ENCODE data around the gene HAND2.
A peak's percentile ranks its signal among the peaks of the same experiment; 100 is the strongest.

Gene HAND2

GRCh38 chr4:173490817-173491528 is 39.1 kb downstream of the HAND2 start:
- Histone ChIP-seq H4K20me1 (ENCODE audit: insufficient read depth, low read length) (no peaks in the 10 kb centered on the region), H3K4me3 (ENCODE audit: low read length) (no peak overlapping the region), H3K4me2 (ENCODE audit: low read length) (no peak overlapping the region), H2AFZ (ENCODE audit: low read depth, low read length) (0 out of 2 replicates have a peak overlapping the region, but pooled peaks have one; percentile 8), H3K9me3 (ENCODE audit: insufficient read depth, low read length) (no peaks in the 10 kb centered on the region), H3K27ac (ENCODE audit: low read length) (no peak overlapping the region), H3K79me2 (ENCODE audit: low read length) (no peaks in the 10 kb centered on the region), H3K9ac (ENCODE audit: low read length) (no peak overlapping the region), H3K4me1 (ENCODE audit: low read length) (peaks cover 12% of the 10 kb centered on the region), H3K27me3 (ENCODE audit: low read depth, low read length) (no peaks in the 10 kb centered on the region), H3K36me3 (replicated peaks; ENCODE audit: low read depth, low read length) (no peaks in the 10 kb centered on the region)
- TF ChIP-seq CTCF (IDR thresholded peaks at IDR 0.05; ENCODE audit: low read depth, low read length) (no peak), EZH2phosphoT487 (IDR thresholded peaks at IDR 0.05; ENCODE audit: low read depth) (no peak)

GRCh38 chr4:173490256-173490655 is 39.8 kb downstream of the HAND2 start:
- Histone ChIP-seq H3K4me3 (ENCODE audit: low read length) (no peak overlapping the region), H3K79me2 (ENCODE audit: low read length) (no peaks in the 10 kb centered on the region), H2AFZ (ENCODE audit: low read depth, low read length) (0 out of 2 replicates have a peak overlapping the region, but pooled peaks have one; percentile 8), H4K20me1 (ENCODE audit: insufficient read depth, low read length) (no peaks in the 10 kb centered on the region), H3K36me3 (replicated peaks; ENCODE audit: low read depth, low read length) (no peaks in the 10 kb centered on the region), H3K27ac (ENCODE audit: low read length) (no peak overlapping the region), H3K27me3 (ENCODE audit: low read depth, low read length) (no peaks in the 10 kb centered on the region), H3K4me2 (ENCODE audit: low read length) (no peak overlapping the region), H3K4me1 (ENCODE audit: low read length) (peaks cover 12% of the 10 kb centered on the region), H3K9ac (ENCODE audit: low read length) (no peak overlapping the region), H3K9me3 (ENCODE audit: insufficient read depth, low read length) (no peaks in the 10 kb centered on the region)
- TF ChIP-seq EZH2phosphoT487 (IDR thresholded peaks at IDR 0.05; ENCODE audit: low read depth) (no peak), CTCF (IDR thresholded peaks at IDR 0.05; ENCODE audit: low read depth, low read length) (no peak)

GRCh38 chr4:173489514-173489913 is 40.5 kb downstream of the HAND2 start:
- no peaks in the 10 kb centered on the region for H3K27me3 ChIP-seq (ENCODE audit: low read depth, low read length)
- no peak overlapping the region for H3K4me2 ChIP-seq (ENCODE audit: low read length)
- no peak overlapping the region for H3K4me3 ChIP-seq (ENCODE audit: low read length)

GRCh38 chr4:173488656-173489055 is 41.4 kb downstream of the HAND2 start:
- no peaks in the 10 kb centered on the region for H3K27me3 ChIP-seq (ENCODE audit: low read depth, low read length)
- H2AFZ ChIP-seq (ENCODE audit: low read depth, low read length), result no peak overlapping the region
- no peaks in the 10 kb centered on the region for H4K20me1 ChIP-seq (ENCODE audit: insufficient read depth, low read length)
- H3K9ac ChIP-seq (ENCODE audit: low read length), result no peak overlapping the region
- no peak overlapping the region for H3K4me3 ChIP-seq (ENCODE audit: low read length)
- H3K9me3 ChIP-seq (ENCODE audit: insufficient read depth, low read length), result no peaks in the 10 kb centered on the region
- H3K4me2 ChIP-seq (ENCODE audit: low read length), result no peak overlapping the region
- H3K36me3 ChIP-seq (replicated peaks; ENCODE audit: low read depth, low read length), result no peaks in the 10 kb centered on the region
- no peaks in the 10 kb centered on the region for H3K79me2 ChIP-seq (ENCODE audit: low read length)
- TF ChIP-seq EZH2phosphoT487 (IDR thresholded peaks at IDR 0.05; ENCODE audit: low read depth), result no peak
- TF ChIP-seq CTCF (IDR thresholded peaks at IDR 0.05; ENCODE audit: low read depth, low read length), result no peak
- peaks cover 9% of the 10 kb centered on the region for H3K4me1 ChIP-seq (ENCODE audit: low read length)
- H3K27ac ChIP-seq (ENCODE audit: low read length), result no peak overlapping the region

More at GRCh38 chr4:173489514-173489913, 40.5 kb downstream of the HAND2 start:
- Histone ChIP-seq H4K20me1 (ENCODE audit: insufficient read depth, low read length) (no peaks in the 10 kb centered on the region), H3K36me3 (replicated peaks; ENCODE audit: low read depth, low read length) (no peaks in the 10 kb centered on the region), H3K9ac (ENCODE audit: low read length) (no peak overlapping the region), H3K9me3 (ENCODE audit: insufficient read depth, low read length) (no peaks in the 10 kb centered on the region), H3K79me2 (ENCODE audit: low read length) (no peaks in the 10 kb centered on the region), H3K27ac (ENCODE audit: low read length) (no peak overlapping the region), H3K4me1 (ENCODE audit: low read length) (peaks cover 10% of the 10 kb centered on the region), H2AFZ (ENCODE audit: low read depth, low read length) (no peak overlapping the region)
- TF ChIP-seq CTCF (IDR thresholded peaks at IDR 0.05; ENCODE audit: low read depth, low read length) (no peak), EZH2phosphoT487 (IDR thresholded peaks at IDR 0.05; ENCODE audit: low read depth) (no peak)
